HUES48 (cell line): ENCODE data around the gene HEXA.
"Not testable (repeated sequence)": the region's sequence is repeated elsewhere in the genome, so short reads cannot be mapped to it uniquely, and the experiment has no call there.

Experiments
- H3K27ac ChIP-seq: one replicate; pipeline ENCODE4 v1.7.0; 2013; ENCODE audit warnings: low read depth, low read length, inconsistent platforms
- H3K27me3 ChIP-seq: 2 replicates; pipeline ENCODE4 v1.6.1; 2013; ENCODE audit warnings: mild to moderate bottlenecking, low read length; ENCODE audit not compliant: control insufficient read depth, insufficient read depth
- H3K36me3 ChIP-seq: 2 replicates; pipeline ENCODE4 v1.6.1; 2013; ENCODE audit warnings: low read length; ENCODE audit not compliant: control insufficient read depth, insufficient read depth
- H3K4me1 ChIP-seq: 2 replicates; pipeline ENCODE4 v1.6.1; 2013; ENCODE audit warnings: mild to moderate bottlenecking, low read length; ENCODE audit not compliant: control insufficient read depth, insufficient read depth
- H3K4me3 ChIP-seq: 2 replicates; pipeline ENCODE4 v1.5.1; 2013; ENCODE audit warnings: mild to moderate bottlenecking, low read depth, low read length
- H3K9ac ChIP-seq: 2 replicates; pipeline ENCODE4 v1.6.1; 2013; ENCODE audit warnings: mild to moderate bottlenecking, low read depth, low read length, moderate library complexity
- H3K9me3 ChIP-seq: 2 replicates; pipeline ENCODE4 v1.6.1; 2013; ENCODE audit warnings: low read length; ENCODE audit not compliant: control insufficient read depth, insufficient read depth

HEXA gene

GRCh38 chr15:72404356-72404755, 28.5 kb upstream of the HEXA start:
- Histone ChIP-seq H3K36me3 (no peaks in the 10 kb centered on the region), H3K27me3 (peaks cover 9% of the 10 kb centered on the region), H3K4me1 (no peaks in the 10 kb centered on the region), H3K4me3 (no peak overlapping the region), H3K27ac (no peak overlapping the region), H3K9ac (no peak overlapping the region), H3K9me3 (no peaks in the 10 kb centered on the region)

GRCh38 chr15:72402726-72403125, 26.9 kb upstream of the HEXA start:
- peaks cover 6% of the 10 kb centered on the region for H3K27me3 ChIP-seq
- H3K4me3 ChIP-seq: no peak overlapping the region

GRCh38 chr15:72398648-72399047, 22.8 kb upstream of the HEXA start:
- H3K27me3 ChIP-seq: peaks cover 6% of the 10 kb centered on the region; the same call in 1 of the 2 replicates
- H3K36me3 ChIP-seq: no peaks in the 10 kb centered on the region
- H3K4me3 ChIP-seq: no peak overlapping the region
- H3K4me1 ChIP-seq: no peaks in the 10 kb centered on the region
- H3K9ac ChIP-seq: no peak overlapping the region
- no peaks in the 10 kb centered on the region for H3K9me3 ChIP-seq
- no peak overlapping the region for H3K27ac ChIP-seq

More at GRCh38 chr15:72402726-72403125, 26.9 kb upstream of the HEXA start:
- no peaks in the 10 kb centered on the region for H3K4me1 ChIP-seq
- H3K27ac ChIP-seq: no peak overlapping the region
- H3K36me3 ChIP-seq: no peaks in the 10 kb centered on the region
- H3K9me3 ChIP-seq: no peaks in the 10 kb centered on the region
- H3K9ac ChIP-seq: no peak overlapping the region

GRCh38 chr15:72397796-72398588, 22.2 kb upstream of the HEXA start, which contains the start of gene TMEM202:
Gene TMEM202, plus strand, starts transcription at chr15:72398305. Its CDS starts 22 bp downstream, at chr15:72398327.
- Histone ChIP-seq H3K9ac (no peak within 1 kb of the TSS), H3K36me3 (no peaks in the 10 kb centered on the region), H3K9me3 (no peaks in the 10 kb centered on the region), H3K4me1 (no peaks in the 10 kb centered on the region), H3K4me3 (no peak within 1 kb of the TSS), H3K27me3 (peaks cover 3% of the 10 kb centered on the region; the same call in 1 of the 2 replicates), H3K27ac (no peak within 1 kb of the TSS)

- H3K27me3 ChIP-seq, H3K9ac ChIP-seq, H3K4me3 ChIP-seq, H3K36me3 ChIP-seq, H3K27ac ChIP-seq, H3K9me3 ChIP-seq, H3K4me1 ChIP-seq: not testable (repeated sequence)
These were observed 20.5 kb upstream of the HEXA start for GRCh38 chr15:72396331-72396730.

- no peak overlapping the region for H3K9ac ChIP-seq
- H3K9me3 ChIP-seq: no peaks in the 10 kb centered on the region
- H3K27ac ChIP-seq: no peak overlapping the region
- H3K4me1 ChIP-seq: no peaks in the 10 kb centered on the region
- H3K27me3 ChIP-seq: no peaks in the 10 kb centered on the region
- no peaks in the 10 kb centered on the region for H3K36me3 ChIP-seq
- no peak overlapping the region for H3K4me3 ChIP-seq
These were observed 13.4 kb upstream of the HEXA start for GRCh38 chr15:72389231-72389630.

- Histone ChIP-seq H3K4me3 (no peak overlapping the region), H3K27ac (no peak overlapping the region), H3K9ac (no peak overlapping the region), H3K27me3 (no peaks in the 10 kb centered on the region), H3K4me1 (no peaks in the 10 kb centered on the region), H3K9me3 (no peaks in the 10 kb centered on the region), H3K36me3 (no peaks in the 10 kb centered on the region)
These were observed 11.9 kb upstream of the HEXA start for GRCh38 chr15:72387741-72388140.

GRCh38 chr15:72382146-72382545, 6.3 kb upstream of the HEXA start:
- no peaks in the 10 kb centered on the region for H3K9me3 ChIP-seq
- H3K36me3 ChIP-seq: no peaks in the 10 kb centered on the region
- H3K27me3 ChIP-seq: no peaks in the 10 kb centered on the region; the same call in 1 of the 2 replicates
- H3K4me1 ChIP-seq: no peaks in the 10 kb centered on the region
- H3K9ac ChIP-seq: no peak overlapping the region
- no peak overlapping the region for H3K4me3 ChIP-seq
- no peak overlapping the region for H3K27ac ChIP-seq

- Histone ChIP-seq H3K4me3 (no peak overlapping the region), H3K36me3 (no peaks in the 10 kb centered on the region), H3K27me3 (no peaks in the 10 kb centered on the region; the same call in 1 of the 2 replicates), H3K4me1 (0 out of 2 replicates have a peak, but pooled peaks cover 7% of the 10 kb centered on the region), H3K9me3 (no peaks in the 10 kb centered on the region), H3K27ac (no peak overlapping the region), H3K9ac (no peak overlapping the region)
These were observed 4.9 kb upstream of the HEXA start for GRCh38 chr15:72380743-72381142.

- Histone ChIP-seq H3K36me3 (no peaks in the 10 kb centered on the region), H3K4me1 (0 out of 2 replicates have a peak, but pooled peaks cover 7% of the 10 kb centered on the region), H3K9ac (no peak overlapping the region), H3K27ac (no peak overlapping the region), H3K9me3 (no peaks in the 10 kb centered on the region), H3K27me3 (no peaks in the 10 kb centered on the region; the same call in 1 of the 2 replicates), H3K4me3 (no peak overlapping the region)
These were observed 4.1 kb upstream of the HEXA start for GRCh38 chr15:72379856-72380430.

GRCh38 chr15:72379106-72379505, 3.3 kb upstream of the HEXA start:
- not testable (repeated sequence) for H3K9ac ChIP-seq, H3K9me3 ChIP-seq, H3K27ac ChIP-seq, H3K36me3 ChIP-seq, H3K4me1 ChIP-seq, H3K27me3 ChIP-seq, H3K4me3 ChIP-seq
